GM23338 (cell line): Measurements from ENCODE around the gene NME3. TPM values are rescaled to one million over a fixed set of nuclear protein-coding genes. Genes with fewer than 3 reads are reported as not detected.
A peak's percentile ranks its signal among the peaks of the same experiment; 100 is the strongest.

Source experiments
- ATAC-seq: fragments of 200-7000 bp; cut with Tn5 transposase; 3 replicates; pipeline ENCODE4 v1.9.1; 2020
- DNase-seq: peaks from one replicate; pipeline ENCODE4 v3.0.0-alpha.2; 2015; ENCODE audit warnings: low spot score
- H2AFZ ChIP-seq: fragments of 200-600 bp; sonication (generic); 2 replicates; pipeline ENCODE4 v1.8.0; 2016; ENCODE audit warnings: antibody characterized with exemption, mild to moderate bottlenecking, moderate library complexity
- H3F3A ChIP-seq: fragments of 200-600 bp; sonication (generic); replicated peaks from 2 replicates; pipeline ENCODE4 v1.8.0; 2017; ENCODE audit warnings: antibody characterized with exemption, mixed run types, low read depth
- H3K27ac ChIP-seq: fragments of 200-600 bp; sonication (generic); 2 replicates; pipeline ENCODE4 v1.6.1; 2016; ENCODE audit warnings: low read depth
- H3K27me3 ChIP-seq: fragments of 200-600 bp; sonication (generic); 2 replicates; pipeline ENCODE4 v1.8.0; 2016; ENCODE audit warnings: mild to moderate bottlenecking, mixed run types, moderate library complexity; ENCODE audit not compliant: insufficient read depth
- H3K36me3 ChIP-seq: fragments of 200-600 bp; sonication (generic); 2 replicates; pipeline ENCODE4 v1.8.0; 2016; ENCODE audit warnings: mild to moderate bottlenecking; ENCODE audit not compliant: insufficient read depth
- H3K4me1 ChIP-seq: fragments of 200-600 bp; sonication (generic); 2 replicates; pipeline ENCODE4 v1.8.0; 2016; ENCODE audit warnings: mild to moderate bottlenecking, moderate library complexity; ENCODE audit not compliant: insufficient read depth
- H3K4me2 ChIP-seq: fragments of 200-600 bp; sonication (generic); 2 replicates; pipeline ENCODE4 v1.7.1; 2017; ENCODE audit warnings: mixed run types
- H3K4me3 ChIP-seq: fragments of 200-600 bp; sonication (generic); 2 replicates; pipeline ENCODE4 v1.6.1; 2016; ENCODE audit warnings: mixed run types
- H3K79me2 ChIP-seq: fragments of 200-600 bp; sonication (generic); replicated peaks from 2 replicates; pipeline ENCODE4 v1.8.0; 2017; ENCODE audit warnings: mild to moderate bottlenecking; ENCODE audit not compliant: insufficient read depth
- H3K9me2 ChIP-seq: fragments of 200-600 bp; sonication (generic); 2 replicates; pipeline ENCODE4 v1.8.0; 2017; ENCODE audit not compliant: insufficient read depth
- H4K20me1 ChIP-seq: fragments of 200-600 bp; sonication (generic); replicated peaks from 2 replicates; pipeline ENCODE4 v1.8.0; 2017; ENCODE audit warnings: mild to moderate bottlenecking; ENCODE audit not compliant: insufficient read depth
- H3K27ac Mint-ChIP-seq: 2 replicates; pipeline ENCODE4 v1.8.0; 2020; ENCODE audit warnings: inconsistent platforms, mild to moderate bottlenecking, moderate library complexity, mixed read lengths
- H3K27me3 Mint-ChIP-seq: 3 replicates; pipeline ENCODE4 v1.8.0; 2022; ENCODE audit warnings: low read depth, mild to moderate bottlenecking, moderate library complexity, mixed read lengths, inconsistent platforms; ENCODE audit not compliant: insufficient read depth, poor library complexity
- H3K36me3 Mint-ChIP-seq: 3 replicates; pipeline ENCODE4 v1.8.0; 2021; ENCODE audit warnings: low read depth, mild to moderate bottlenecking, inconsistent platforms, moderate library complexity, mixed read lengths
- H3K4me1 Mint-ChIP-seq: 3 replicates; pipeline ENCODE4 v1.8.0; 2020; ENCODE audit warnings: mild to moderate bottlenecking, inconsistent platforms, mixed read lengths
- H3K4me3 Mint-ChIP-seq: 3 replicates; pipeline ENCODE4 v1.8.0; 2021; ENCODE audit warnings: moderate library complexity, mild to moderate bottlenecking, inconsistent platforms, mixed read lengths
- H3K9me3 Mint-ChIP-seq: 3 replicates; pipeline ENCODE4 v1.8.0; 2020; ENCODE audit warnings: moderate library complexity, mild to moderate bottlenecking, inconsistent platforms, mixed read lengths
- CREB1 ChIP-seq: fragments of 250-450 bp; sonication (Bioruptor Pico); IDR thresholded peaks from 2 replicates; pipeline ENCODE4 v1.5.0; 2020; ENCODE audit warnings: low read depth, mild to moderate bottlenecking, moderate library complexity
- ETS1 ChIP-seq: IDR thresholded peaks from 2 replicates; pipeline ENCODE4 v1.6.1; 2016; ENCODE audit warnings: antibody characterized with exemption
- EZH2 ChIP-seq: fragments of 200-600 bp; sonication (generic); IDR thresholded peaks from one replicate; pipeline ENCODE4 v1.8.0; 2017; ENCODE audit warnings: antibody characterized with exemption, mild to moderate bottlenecking, low read depth; ENCODE audit not compliant: unreplicated experiment
- EZH2phosphoT487 ChIP-seq: fragments of 200-600 bp; sonication (generic); IDR thresholded peaks from one replicate; pipeline ENCODE4 v1.8.1; 2018; ENCODE audit warnings: antibody characterized with exemption; ENCODE audit not compliant: unreplicated experiment
- JUNB ChIP-seq: IDR thresholded peaks from one replicate; pipeline ENCODE4 v1.6.1; 2016; ENCODE audit warnings: antibody characterized with exemption; ENCODE audit not compliant: unreplicated experiment
- NANOG ChIP-seq: IDR thresholded peaks from 2 replicates; pipeline ENCODE4 v1.6.1; 2016; ENCODE audit warnings: antibody characterized with exemption, borderline replicate concordance
- POLR2AphosphoS5 ChIP-seq: IDR thresholded peaks from 2 replicates; pipeline ENCODE4 v1.6.1; 2016; ENCODE audit warnings: antibody characterized with exemption, low read depth
- STAT1 ChIP-seq: IDR thresholded peaks from one replicate; pipeline ENCODE4 v1.6.1; 2016; ENCODE audit warnings: antibody characterized with exemption; ENCODE audit not compliant: unreplicated experiment
- ZNF114 ChIP-seq: fragments of 250-450 bp; sonication (Bioruptor Pico); IDR thresholded peaks from 2 replicates; pipeline ENCODE4 v1.5.0; 2020; ENCODE audit warnings: mild to moderate bottlenecking, moderate library complexity
- ZNF331 ChIP-seq: fragments of 250-450 bp; sonication (Bioruptor Pico); IDR thresholded peaks from 2 replicates; pipeline ENCODE4 v1.5.0; 2020; ENCODE audit warnings: low read depth, mild to moderate bottlenecking, moderate library complexity
- polyA plus RNA-seq: library from polyadenylated mRNA; unstranded; fragments of >200 nt; fragmentation: Nextera tagmentation; extraction: Ambion mirVana; gene quantifications from 2 replicates; pipeline ENCODE4 v1.2.1, GENCODE V29; 2016
- total RNA-seq: library from RNA; depleted of rRNA; stranded (reverse); fragments of >200 nt; shearing (Covaris generic); gene quantifications from 2 replicates; pipeline ENCODE4 v1.2.3, GENCODE V29; 2014
- TF ChIP-seq, protein P1 (sequence below): fragments of 250-450 bp; sonication (Bioruptor Pico); IDR thresholded peaks from 2 replicates; pipeline ENCODE4 v1.5.0; 2020; ENCODE audit warnings: mild to moderate bottlenecking, moderate library complexity
- TF ChIP-seq, protein P2 (sequence below), 2 experiments: fragments of 200-600 bp in 1 of 2; sonication (generic) in 1 of 2; conservative IDR thresholded peaks; 2 replicates each; pipeline versions ENCODE4 v1.5.1 to v1.6.1; 2016 to 2017; ENCODE audit warnings: antibody characterized with exemption in 2 of 2, low read depth in 2 of 2, mild to moderate bottlenecking in 2 of 2, moderate library complexity in 1 of 2
- TF ChIP-seq, protein P3 (sequence below): IDR thresholded peaks from one replicate; pipeline ENCODE4 v1.6.1; 2018; ENCODE audit warnings: antibody characterized with exemption; ENCODE audit not compliant: unreplicated experiment

The NME3 gene
- total and polyA plus RNA-seq, 2 experiments from 2014 or later: 95.3 to 130 TPM

GRCh38 chr16:1744338-1744840 lies 27.0 kb downstream of the NME3 start:
- DNase-seq: peak; percentile 22
- Histone ChIP-seq H2AFZ (no peak overlapping the region), H3K4me2 (no peak overlapping the region), H4K20me1 (no peaks in the 10 kb centered on the region), H3K79me2 (no peaks in the 10 kb centered on the region), H3F3A (peaks cover 9% of the 10 kb centered on the region), H3K27me3 (no peaks in the 10 kb centered on the region), H3K4me1 (no peaks in the 10 kb centered on the region), H3K27ac (no peak overlapping the region), H3K4me3 (no peak overlapping the region), H3K36me3 (no peaks in the 10 kb centered on the region), H3K9me2 (no peaks in the 10 kb centered on the region)
- Mint-ChIP-seq H3K36me3 (peaks cover 16% of the 10 kb centered on the region), H3K27me3 (peaks cover 10% of the 10 kb centered on the region), H3K9me3 (peaks cover 3% of the 10 kb centered on the region; the same call in 2 of the 3 replicates), H3K4me1 (no peaks in the 10 kb centered on the region), H3K4me3 (no peak overlapping the region), H3K27ac (no peak overlapping the region)
- TF ChIP-seq EZH2phosphoT487: no peak
- TF ChIP-seq STAT1: no peak
- TF ChIP-seq, protein P1, sequence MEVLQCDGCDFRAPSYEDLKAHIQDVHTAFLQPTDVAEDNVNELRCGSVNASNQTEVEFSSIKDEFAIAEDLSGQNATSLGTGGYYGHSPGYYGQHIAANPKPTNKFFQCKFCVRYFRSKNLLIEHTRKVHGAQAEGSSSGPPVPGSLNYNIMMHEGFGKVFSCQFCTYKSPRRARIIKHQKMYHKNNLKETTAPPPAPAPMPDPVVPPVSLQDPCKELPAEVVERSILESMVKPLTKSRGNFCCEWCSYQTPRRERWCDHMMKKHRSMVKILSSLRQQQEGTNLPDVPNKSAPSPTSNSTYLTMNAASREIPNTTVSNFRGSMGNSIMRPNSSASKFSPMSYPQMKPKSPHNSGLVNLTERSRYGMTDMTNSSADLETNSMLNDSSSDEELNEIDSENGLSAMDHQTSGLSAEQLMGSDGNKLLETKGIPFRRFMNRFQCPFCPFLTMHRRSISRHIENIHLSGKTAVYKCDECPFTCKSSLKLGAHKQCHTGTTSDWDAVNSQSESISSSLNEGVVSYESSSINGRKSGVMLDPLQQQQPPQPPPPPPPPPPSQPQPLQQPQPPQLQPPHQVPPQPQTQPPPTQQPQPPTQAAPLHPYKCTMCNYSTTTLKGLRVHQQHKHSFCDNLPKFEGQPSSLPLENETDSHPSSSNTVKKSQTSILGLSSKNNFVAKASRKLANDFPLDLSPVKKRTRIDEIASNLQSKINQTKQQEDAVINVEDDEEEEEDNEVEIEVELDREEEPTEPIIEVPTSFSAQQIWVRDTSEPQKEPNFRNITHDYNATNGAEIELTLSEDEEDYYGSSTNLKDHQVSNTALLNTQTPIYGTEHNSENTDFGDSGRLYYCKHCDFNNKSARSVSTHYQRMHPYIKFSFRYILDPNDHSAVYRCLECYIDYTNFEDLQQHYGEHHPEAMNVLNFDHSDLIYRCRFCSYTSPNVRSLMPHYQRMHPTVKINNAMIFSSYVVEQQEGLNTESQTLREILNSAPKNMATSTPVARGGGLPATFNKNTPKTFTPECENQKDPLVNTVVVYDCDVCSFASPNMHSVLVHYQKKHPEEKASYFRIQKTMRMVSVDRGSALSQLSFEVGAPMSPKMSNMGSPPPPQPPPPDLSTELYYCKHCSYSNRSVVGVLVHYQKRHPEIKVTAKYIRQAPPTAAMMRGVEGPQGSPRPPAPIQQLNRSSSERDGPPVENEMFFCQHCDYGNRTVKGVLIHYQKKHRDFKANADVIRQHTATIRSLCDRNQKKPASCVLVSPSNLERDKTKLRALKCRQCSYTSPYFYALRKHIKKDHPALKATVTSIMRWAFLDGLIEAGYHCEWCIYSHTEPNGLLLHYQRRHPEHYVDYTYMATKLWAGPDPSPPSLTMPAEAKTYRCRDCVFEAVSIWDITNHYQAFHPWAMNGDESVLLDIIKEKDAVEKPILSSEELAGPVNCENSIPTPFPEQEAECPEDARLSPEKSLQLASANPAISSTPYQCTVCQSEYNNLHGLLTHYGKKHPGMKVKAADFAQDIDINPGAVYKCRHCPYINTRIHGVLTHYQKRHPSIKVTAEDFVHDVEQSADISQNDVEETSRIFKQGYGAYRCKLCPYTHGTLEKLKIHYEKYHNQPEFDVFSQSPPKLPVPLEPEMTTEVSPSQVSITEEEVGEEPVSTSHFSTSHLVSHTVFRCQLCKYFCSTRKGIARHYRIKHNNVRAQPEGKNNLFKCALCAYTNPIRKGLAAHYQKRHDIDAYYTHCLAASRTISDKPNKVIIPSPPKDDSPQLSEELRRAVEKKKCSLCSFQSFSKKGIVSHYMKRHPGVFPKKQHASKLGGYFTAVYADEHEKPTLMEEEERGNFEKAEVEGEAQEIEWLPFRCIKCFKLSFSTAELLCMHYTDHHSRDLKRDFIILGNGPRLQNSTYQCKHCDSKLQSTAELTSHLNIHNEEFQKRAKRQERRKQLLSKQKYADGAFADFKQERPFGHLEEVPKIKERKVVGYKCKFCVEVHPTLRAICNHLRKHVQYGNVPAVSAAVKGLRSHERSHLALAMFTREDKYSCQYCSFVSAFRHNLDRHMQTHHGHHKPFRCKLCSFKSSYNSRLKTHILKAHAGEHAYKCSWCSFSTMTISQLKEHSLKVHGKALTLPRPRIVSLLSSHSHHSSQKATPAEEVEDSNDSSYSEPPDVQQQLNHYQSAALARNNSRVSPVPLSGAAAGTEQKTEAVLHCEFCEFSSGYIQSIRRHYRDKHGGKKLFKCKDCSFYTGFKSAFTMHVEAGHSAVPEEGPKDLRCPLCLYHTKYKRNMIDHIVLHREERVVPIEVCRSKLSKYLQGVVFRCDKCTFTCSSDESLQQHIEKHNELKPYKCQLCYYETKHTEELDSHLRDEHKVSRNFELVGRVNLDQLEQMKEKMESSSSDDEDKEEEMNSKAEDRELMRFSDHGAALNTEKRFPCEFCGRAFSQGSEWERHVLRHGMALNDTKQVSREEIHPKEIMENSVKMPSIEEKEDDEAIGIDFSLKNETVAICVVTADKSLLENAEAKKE (CRISPR knock-in tag): no peak
- no peak for TF ChIP-seq CREB1 (CRISPR knock-in tag)
- no peak for TF ChIP-seq ETS1
- TF ChIP-seq ZNF114 (CRISPR knock-in tag): no peak
- TF ChIP-seq, protein P2, sequence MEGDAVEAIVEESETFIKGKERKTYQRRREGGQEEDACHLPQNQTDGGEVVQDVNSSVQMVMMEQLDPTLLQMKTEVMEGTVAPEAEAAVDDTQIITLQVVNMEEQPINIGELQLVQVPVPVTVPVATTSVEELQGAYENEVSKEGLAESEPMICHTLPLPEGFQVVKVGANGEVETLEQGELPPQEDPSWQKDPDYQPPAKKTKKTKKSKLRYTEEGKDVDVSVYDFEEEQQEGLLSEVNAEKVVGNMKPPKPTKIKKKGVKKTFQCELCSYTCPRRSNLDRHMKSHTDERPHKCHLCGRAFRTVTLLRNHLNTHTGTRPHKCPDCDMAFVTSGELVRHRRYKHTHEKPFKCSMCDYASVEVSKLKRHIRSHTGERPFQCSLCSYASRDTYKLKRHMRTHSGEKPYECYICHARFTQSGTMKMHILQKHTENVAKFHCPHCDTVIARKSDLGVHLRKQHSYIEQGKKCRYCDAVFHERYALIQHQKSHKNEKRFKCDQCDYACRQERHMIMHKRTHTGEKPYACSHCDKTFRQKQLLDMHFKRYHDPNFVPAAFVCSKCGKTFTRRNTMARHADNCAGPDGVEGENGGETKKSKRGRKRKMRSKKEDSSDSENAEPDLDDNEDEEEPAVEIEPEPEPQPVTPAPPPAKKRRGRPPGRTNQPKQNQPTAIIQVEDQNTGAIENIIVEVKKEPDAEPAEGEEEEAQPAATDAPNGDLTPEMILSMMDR (conservative IDR thresholded peaks at IDR 0.05; ENCODE audit: low read depth in 2 of 2): no peak
- TF ChIP-seq POLR2AphosphoS5: no peak
- TF ChIP-seq, protein P3, sequence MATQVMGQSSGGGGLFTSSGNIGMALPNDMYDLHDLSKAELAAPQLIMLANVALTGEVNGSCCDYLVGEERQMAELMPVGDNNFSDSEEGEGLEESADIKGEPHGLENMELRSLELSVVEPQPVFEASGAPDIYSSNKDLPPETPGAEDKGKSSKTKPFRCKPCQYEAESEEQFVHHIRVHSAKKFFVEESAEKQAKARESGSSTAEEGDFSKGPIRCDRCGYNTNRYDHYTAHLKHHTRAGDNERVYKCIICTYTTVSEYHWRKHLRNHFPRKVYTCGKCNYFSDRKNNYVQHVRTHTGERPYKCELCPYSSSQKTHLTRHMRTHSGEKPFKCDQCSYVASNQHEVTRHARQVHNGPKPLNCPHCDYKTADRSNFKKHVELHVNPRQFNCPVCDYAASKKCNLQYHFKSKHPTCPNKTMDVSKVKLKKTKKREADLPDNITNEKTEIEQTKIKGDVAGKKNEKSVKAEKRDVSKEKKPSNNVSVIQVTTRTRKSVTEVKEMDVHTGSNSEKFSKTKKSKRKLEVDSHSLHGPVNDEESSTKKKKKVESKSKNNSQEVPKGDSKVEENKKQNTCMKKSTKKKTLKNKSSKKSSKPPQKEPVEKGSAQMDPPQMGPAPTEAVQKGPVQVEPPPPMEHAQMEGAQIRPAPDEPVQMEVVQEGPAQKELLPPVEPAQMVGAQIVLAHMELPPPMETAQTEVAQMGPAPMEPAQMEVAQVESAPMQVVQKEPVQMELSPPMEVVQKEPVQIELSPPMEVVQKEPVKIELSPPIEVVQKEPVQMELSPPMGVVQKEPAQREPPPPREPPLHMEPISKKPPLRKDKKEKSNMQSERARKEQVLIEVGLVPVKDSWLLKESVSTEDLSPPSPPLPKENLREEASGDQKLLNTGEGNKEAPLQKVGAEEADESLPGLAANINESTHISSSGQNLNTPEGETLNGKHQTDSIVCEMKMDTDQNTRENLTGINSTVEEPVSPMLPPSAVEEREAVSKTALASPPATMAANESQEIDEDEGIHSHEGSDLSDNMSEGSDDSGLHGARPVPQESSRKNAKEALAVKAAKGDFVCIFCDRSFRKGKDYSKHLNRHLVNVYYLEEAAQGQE: no peak
- TF ChIP-seq EZH2: no peak
- no peak for TF ChIP-seq ZNF331 (CRISPR knock-in tag)
- TF ChIP-seq NANOG: no peak
- TF ChIP-seq JUNB: no peak
- peak; percentile 51 for ATAC-seq
